PFSK-1 (cell line): Measurements from ENCODE around the gene P2RX2.
A peak's percentile ranks its signal among the peaks of the same experiment; 100 is the strongest.

Experiments
- FOXP2 ChIP-seq: optimal IDR thresholded peaks from 2 replicates; pipeline ENCODE3; 2011; ENCODE audit warnings: borderline replicate concordance, control low read depth, inconsistent platforms; ENCODE audit not compliant: insufficient read depth; ENCODE audit errors: extremely low read length, extremely low read depth
- POLR2AphosphoS5 ChIP-seq: IDR thresholded peaks from 2 replicates; pipeline ENCODE4 v1.6.1; 2012; ENCODE audit warnings: low read depth, mild to moderate bottlenecking, control low read depth, low read length, moderate library complexity
- SIN3A ChIP-seq: IDR thresholded peaks from 2 replicates; pipeline ENCODE4 v1.6.1; 2012; ENCODE audit warnings: mild to moderate bottlenecking, low read length, moderate library complexity, borderline replicate concordance; ENCODE audit not compliant: insufficient read depth
- TAF1 ChIP-seq: IDR thresholded peaks from 2 replicates; pipeline ENCODE4 v1.6.1; 2012; ENCODE audit warnings: low read length, control low read depth, borderline replicate concordance; ENCODE audit not compliant: insufficient read depth
- TF ChIP-seq, protein P1 (sequence below), 2 experiments: IDR thresholded peaks; 2 replicates each; pipeline versions ENCODE4 v1.6.1 to v1.8.0; 2011 to 2012; ENCODE audit warnings: low read depth in 2 of 2, low read length in 2 of 2, control low read depth in 1 of 2, inconsistent platforms in 1 of 2, mild to moderate bottlenecking in 1 of 2, moderate library complexity in 1 of 2; ENCODE audit not compliant: insufficient read depth in 1 of 2

P2RX2 gene

DNA sequence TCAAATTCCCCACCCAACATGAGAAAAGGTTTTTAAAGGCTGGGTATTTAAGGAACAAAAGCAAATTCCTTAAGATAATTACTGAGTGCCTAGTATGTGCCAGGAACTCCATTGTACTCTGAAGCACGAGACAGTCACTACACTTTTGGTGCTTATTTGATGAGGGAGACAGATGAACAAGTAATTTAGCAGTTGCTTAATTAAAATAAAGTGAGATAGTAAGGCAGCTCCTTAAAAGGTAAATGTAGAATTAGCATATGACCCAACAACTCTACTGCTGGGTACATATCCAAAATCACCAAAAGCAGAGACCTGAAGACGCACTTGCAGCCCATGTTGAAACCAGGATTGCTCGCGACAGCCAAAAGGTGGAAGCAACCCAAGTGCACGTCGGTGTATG lies 47.2 kb downstream of the P2RX2 start:
- TF ChIP-seq SIN3A = no peak
- no peak; the same call in 1 of the 2 replicates for TF ChIP-seq POLR2AphosphoS5
- no peak for TF ChIP-seq FOXP2
- TF ChIP-seq, protein P1, sequence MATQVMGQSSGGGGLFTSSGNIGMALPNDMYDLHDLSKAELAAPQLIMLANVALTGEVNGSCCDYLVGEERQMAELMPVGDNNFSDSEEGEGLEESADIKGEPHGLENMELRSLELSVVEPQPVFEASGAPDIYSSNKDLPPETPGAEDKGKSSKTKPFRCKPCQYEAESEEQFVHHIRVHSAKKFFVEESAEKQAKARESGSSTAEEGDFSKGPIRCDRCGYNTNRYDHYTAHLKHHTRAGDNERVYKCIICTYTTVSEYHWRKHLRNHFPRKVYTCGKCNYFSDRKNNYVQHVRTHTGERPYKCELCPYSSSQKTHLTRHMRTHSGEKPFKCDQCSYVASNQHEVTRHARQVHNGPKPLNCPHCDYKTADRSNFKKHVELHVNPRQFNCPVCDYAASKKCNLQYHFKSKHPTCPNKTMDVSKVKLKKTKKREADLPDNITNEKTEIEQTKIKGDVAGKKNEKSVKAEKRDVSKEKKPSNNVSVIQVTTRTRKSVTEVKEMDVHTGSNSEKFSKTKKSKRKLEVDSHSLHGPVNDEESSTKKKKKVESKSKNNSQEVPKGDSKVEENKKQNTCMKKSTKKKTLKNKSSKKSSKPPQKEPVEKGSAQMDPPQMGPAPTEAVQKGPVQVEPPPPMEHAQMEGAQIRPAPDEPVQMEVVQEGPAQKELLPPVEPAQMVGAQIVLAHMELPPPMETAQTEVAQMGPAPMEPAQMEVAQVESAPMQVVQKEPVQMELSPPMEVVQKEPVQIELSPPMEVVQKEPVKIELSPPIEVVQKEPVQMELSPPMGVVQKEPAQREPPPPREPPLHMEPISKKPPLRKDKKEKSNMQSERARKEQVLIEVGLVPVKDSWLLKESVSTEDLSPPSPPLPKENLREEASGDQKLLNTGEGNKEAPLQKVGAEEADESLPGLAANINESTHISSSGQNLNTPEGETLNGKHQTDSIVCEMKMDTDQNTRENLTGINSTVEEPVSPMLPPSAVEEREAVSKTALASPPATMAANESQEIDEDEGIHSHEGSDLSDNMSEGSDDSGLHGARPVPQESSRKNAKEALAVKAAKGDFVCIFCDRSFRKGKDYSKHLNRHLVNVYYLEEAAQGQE (IDR thresholded peaks at IDR 0.05; ENCODE audit: insufficient read depth in 1 of 2, low read depth in 2 of 2, low read length in 2 of 2) = no peak

DNA sequence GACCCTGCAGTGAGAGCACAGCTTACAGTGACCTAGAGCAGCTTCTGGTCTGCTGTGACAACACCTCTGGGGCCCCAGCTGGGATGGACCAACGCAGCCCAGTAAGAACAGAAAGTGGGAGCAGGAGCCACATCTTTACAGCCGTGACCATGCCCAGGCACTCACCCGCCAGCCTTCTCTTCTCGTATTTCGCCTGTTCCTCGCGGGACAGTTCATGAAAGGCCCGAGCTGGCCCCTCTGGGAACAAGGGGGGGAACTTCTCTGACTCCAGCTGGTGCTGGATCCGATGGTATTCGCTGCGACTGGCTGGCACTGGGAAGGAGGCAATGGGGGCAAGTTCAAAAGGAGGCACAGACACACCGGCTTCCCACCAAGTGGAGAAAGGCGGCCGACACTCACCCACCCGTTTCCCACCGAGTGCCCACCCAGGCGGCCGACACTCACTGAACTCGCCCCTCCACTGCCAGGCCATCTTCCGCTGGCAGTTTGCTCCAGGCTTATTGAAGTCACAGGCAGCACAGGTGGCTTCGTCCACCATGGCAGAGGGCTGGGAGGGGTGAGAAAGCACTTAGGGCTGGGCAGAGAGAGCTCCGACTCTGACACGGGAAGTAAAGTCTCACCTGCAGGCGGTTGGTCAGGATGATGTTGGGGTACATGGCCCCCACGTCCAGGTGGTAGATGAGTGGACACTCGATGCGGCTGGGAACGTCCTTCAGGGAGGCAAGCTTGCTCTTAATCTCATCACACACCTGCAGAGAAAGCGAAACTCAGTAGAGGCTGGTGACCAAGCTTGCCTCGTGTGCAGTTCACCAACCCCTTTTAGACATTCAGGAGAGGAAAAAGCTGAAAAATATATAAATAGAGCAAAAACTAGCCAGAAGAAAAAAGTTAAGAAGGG lies 49.9 kb downstream of the P2RX2 start:
- TF ChIP-seq POLR2AphosphoS5 (no peak), SIN3A (no peak), TAF1 (no peak), FOXP2 (no peak)
- TF ChIP-seq, protein P1 (IDR thresholded peaks at IDR 0.05; ENCODE audit: insufficient read depth in 1 of 2, low read depth in 2 of 2, low read length in 2 of 2) = no peak

DNA sequence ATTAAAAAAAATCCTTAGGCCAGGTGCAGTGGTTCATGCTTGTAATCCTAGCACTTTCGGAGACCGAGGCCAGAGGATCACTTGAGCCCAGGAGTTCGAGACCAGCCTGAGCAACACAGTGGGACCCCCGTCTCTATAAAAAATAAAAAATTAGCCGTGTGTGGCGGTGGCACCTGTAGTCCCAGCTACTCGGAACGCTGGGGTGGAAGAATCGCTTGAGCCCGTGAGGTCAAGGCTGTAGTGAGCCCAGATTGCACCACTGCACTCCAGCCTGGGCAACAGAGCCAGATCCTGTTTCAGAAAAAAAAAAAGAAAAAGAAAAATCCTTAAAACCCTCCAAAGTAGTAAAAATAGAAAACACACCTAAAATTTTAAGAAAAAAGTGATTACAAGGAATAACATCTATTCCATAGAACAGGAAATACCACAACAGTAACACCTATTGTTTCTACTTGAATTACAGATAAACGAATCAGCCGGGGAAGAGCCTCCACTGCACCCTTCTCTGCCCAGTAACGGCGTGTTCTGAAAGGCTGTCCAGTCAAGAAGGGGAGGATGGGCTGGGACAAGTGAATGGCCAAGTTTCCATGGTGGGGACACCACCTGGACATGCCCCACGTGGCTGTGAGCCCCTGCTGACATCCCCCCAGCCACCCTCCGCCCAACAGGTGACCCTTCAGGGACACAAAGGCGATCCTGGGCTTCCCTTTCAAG lies 50.7 kb downstream of the P2RX2 start:
- no peak for TF ChIP-seq TAF1
- TF ChIP-seq POLR2AphosphoS5 = peak; percentile 58
- TF ChIP-seq, protein P1 (IDR thresholded peaks at IDR 0.05; ENCODE audit: insufficient read depth in 1 of 2, low read depth in 2 of 2, low read length in 2 of 2) = no peak
